K562 (cell line): Measurements from ENCODE around the gene INO80C.

Experiments
- CTCF ChIP-seq, 3 experiments: IDR thresholded peaks in 2 of 3; conservative IDR thresholded peaks in 1 of 3; 2 replicates each; pipeline ENCODE4 v1.5.1; 2011 to 2012; ENCODE audit warnings: low read length in 3 of 3, mild to moderate bottlenecking in 3 of 3, control low read depth in 2 of 3, improper control_type of control experiment in 1 of 3, inconsistent platforms in 1 of 3, low read depth in 1 of 3, mixed read lengths in 1 of 3, moderate library complexity in 1 of 3; ENCODE audit not compliant: insufficient read depth in 2 of 3
- DPF2 ChIP-seq: fragments of 450-650 bp; IDR thresholded peaks from 2 replicates; pipeline ENCODE4 v1.6.1; 2016
- ZFP36 ChIP-seq: fragments of 150-350 bp; IDR thresholded peaks from 2 replicates; pipeline ENCODE4 v1.6.1; 2018; ENCODE audit warnings: low read length, low read depth; ENCODE audit not compliant: partially characterized antibody

- TF ChIP-seq ZFP36, result no peak
- TF ChIP-seq DPF2, result no peak
- TF ChIP-seq CTCF (IDR thresholded peaks at IDR 0.05 in 2 of 3, conservative IDR thresholded peaks at IDR 0.05 in 1 of 3; ENCODE audit: insufficient read depth in 2 of 3, low read depth in 1 of 3, low read length in 3 of 3), result no peak
These were observed 28.0 kb downstream of the INO80C start for GRCh38 chr18:35469725-35470124.
